ENCODE results near the gene ARFGAP3.

ARFGAP3 gene

DNA sequence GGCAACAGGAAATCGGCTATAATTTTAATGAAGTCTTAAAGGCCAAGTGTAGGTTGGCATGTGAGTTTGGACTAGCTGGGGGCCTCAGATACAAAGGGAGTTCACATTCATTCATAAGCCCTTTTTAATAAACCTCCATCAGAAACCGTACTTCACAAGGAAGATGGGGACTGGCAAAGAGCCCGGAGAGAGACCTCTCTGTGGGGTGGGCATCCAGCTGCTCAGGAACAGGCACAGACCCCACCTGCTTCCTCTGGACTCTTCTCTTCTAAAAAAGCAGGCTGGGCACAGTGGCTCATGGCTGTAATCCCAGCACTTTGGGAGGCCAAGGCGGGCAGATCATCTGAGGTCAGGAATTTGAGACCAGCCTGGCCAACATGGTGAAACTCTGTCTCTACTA is 3.9 kb upstream of the ARFGAP3 start:
- no peak for DNase-seq

DNA sequence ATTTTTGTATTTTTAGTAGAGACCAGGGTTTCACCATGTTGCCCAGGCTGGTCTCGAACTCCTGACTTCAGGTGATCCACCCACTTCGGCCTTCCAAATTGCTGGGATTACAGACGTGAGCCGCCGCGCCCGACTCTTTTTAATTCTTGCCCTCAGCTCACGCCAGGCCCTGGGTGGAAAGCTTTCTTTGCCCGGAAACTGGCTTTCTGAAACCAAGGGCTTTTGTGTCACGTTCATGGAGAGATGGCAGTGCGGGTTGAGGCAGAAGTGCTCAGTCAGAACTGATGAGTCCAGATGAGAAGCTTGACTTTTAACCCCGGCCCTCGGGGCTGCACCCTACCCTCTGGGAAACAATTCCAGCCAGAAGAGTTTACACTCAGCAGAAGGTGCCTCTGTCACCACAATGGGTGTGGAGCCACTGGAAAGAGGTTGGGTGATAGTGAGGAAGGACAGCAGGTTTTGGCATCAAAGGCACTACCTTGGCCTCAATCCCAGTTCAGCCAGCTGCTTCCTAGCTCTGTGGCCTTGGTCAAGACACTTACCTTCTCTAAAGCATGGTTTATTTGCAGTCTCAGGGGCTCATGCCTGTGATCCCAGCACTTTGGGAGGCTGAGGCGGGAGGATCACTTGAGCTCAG is 890 bp upstream of the ARFGAP3 start:
- no peak for DNase-seq

DNA sequence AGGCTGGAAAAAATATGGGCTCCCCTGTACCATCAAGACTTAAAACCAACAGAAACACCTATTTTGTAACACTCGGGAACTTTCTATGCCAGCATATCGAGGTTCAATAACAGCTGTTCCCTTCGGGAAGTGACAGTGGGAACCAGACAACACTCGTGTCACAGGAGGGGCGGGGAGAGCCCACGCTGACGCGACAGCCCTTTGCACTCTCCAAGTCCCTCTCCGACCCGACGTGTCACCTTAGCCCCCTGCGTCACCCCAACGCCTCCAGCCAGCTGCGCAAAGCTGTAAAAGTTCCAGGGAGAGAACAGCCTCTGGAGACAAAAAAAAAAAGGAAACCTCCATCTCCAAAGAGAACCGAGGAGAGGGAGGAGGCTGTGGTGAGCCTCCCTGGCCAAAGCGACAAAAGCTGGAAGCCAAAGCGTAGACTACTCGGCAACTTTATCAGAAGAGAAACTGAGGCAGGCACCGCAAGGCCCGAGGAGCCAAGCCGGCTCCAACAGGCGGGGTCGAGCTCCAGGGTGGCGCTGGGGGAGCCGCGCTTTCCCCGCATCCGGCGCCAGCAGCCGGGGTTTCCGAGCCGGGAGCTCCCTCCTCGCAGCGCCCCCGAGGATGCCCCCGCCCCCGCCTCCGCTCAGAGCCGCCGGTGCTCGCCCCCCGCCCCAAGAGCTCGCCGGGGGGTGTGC is 751 bp downstream of the ARFGAP3 start:
- DNase-seq: peak; percentile 50 to 57

GRCh38 chr22:42855721-42856120 is 1.4 kb downstream of the ARFGAP3 start:
- no peak for DNase-seq

- DNase-seq: no peak
Observed at GRCh38 chr22:42855211-42855610, 1.9 kb downstream of the ARFGAP3 start.

DNA sequence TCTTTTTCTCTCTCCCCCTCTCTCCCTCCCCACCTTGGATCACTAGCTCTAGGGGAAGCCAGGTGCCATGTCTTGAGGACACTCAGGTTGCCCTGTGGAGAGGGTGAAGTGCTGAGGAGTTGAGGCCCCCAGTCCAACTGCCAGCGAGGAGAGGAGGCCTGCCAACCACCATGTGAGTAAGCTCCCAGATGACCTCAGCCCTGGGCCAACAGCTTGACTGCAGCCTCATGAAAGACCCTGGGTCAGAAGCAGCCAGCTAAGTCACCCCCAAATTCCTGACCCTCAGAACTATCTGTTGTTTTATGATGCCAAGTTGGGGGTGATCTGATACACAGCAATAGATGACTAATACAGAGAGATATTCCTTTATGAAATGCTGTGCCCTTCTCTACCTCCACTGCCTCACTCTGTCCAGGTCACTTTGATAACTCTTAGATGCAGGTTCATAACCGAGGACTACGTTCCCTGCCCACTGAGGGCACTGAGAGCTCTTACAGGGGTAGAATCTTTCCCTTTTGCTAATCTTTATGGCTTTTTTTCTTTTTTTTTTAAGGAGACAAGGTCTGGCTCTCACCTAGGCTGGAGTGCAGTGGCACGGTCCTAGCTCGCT is 8.0 kb downstream of the ARFGAP3 start:
- DNase-seq: no peak

GRCh38 chr22:42847110-42847509 is 10.0 kb downstream of the ARFGAP3 start:
- DNase-seq: no peak

DNA sequence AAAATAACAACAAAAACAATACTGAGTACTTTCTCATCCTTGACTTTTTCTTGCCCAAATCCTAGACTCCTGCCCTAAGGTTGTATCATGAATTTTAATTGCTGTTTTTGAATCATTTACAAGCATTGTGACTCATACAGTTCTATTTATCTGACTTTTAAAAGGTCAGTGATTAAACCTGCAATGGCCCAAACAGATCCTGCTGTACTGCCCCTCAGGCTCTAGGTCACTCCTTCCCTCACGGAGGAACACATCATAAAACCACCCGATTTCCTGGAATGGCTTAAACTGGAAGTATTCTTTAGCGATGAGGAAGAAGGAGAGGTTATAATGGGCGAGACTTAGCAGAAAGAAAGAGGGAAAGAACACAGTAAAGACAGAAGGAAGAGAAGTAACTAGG is 12.3 kb downstream of the ARFGAP3 start:
- DNase-seq: no peak

DNA sequence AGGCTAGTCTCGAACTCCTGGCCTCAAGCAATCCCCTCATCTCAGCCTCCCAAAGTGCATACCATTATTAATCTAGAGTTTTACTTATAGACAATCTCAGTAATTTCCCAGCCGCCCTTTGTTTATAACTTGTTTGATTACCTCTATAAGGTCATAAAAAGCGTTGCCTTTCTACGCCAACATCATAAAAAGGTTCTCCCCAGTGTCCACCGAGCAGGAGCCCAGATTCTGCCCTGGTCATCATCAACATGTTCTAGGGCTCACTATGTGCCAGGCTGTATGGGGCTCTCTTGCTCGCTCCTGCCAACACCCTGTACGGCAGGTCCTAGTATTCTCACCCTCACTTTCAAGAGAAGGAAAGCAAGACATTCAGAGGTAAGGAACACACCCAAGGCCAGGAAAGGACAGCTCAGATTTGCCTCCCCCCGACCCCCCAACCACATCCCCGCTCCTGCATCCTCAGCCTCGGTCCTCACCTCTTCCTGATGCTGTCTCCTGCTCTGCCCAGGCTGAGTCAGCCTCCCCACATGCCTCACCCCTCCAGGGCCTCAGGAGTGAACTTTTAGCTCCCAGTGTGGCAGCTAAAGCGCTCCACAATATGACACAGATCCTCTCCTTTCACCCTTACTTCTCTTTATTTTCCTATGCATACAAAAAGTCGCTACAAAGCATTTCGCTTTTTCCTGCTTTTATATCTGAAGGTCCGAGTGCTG is 14.3 kb downstream of the ARFGAP3 start:
- no peak for DNase-seq

- DNase-seq: no peak
Observed at GRCh38 chr22:42841444-42841843, 15.6 kb downstream of the ARFGAP3 start.

DNA sequence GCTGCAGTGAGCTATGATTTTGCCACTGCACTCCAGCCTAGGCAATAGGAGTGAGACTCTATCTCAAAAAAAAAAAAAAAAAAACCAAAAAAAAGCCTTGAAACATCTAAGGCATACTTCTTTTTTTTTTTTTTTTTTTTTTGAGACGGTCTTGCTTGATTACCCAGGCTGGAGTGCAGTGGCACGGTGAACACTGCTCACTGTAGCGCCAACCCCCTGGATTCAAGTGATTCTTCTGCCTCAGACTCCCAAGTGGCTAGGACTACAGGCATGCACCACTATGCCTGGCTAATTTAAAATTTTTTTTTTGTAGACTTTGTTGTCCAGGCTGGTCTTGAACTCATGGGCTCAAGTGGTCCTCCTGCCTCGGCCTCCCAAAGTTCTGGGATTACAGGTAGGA is 19.5 kb downstream of the ARFGAP3 start:
- DNase-seq: no peak

- no peak for DNase-seq
Observed at GRCh38 chr22:42836026-42836425, 21.0 kb downstream of the ARFGAP3 start.

DNA sequence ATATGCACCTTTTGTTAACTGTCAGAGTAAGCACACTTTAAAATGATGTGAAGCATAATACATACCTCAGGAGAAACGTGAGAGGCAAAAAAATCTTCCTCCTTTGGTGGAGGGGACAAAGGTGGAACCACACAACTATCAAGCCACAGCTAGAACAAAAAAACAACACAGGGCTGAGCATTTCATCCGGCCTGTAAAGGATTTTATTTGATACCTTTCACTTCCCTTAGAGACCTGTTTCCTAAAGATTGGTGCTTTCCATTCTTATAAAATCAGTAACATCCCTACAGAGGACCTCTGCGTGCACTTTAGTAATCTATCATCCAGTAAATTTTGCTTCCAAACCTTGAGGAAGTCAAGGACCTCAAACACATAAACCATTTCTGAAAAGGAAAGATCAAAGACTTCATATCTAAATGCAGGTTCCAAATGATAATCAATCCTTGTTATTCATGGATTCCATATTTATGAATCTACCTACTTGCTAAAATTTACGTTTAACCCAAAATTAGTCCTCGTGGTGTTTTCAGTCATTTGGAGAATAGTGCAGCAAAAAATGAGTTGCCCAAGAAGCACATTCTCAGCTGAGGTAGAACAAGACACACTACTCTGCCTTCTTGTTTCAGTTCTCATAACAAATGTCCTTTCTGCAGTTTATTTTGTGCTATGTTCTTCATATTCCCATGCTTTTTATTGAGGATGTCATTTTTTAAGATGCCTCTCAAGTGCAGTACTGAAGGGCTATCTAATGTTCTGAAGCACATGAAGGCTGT is 22.7 kb downstream of the ARFGAP3 start:
- no peak for DNase-seq

DNA sequence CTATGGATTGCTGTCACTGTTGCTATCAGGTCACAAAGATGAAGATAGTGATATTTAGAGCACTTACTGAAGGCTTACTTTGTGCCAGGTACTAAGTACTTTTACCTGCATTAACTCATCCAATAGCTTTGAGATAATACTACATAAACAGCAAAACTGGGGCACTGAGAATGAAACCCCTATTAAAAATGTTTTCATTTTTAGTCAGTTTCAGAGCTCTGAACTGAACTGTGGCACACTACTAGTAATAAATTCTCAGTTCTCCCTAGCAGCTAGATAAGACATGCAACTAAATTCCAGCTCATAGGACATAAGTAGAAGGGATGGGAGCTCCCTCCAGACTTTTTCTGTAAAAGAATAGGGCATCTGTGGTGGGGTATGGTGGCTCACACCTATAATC is 24.0 kb downstream of the ARFGAP3 start:
- no peak for DNase-seq

DNA sequence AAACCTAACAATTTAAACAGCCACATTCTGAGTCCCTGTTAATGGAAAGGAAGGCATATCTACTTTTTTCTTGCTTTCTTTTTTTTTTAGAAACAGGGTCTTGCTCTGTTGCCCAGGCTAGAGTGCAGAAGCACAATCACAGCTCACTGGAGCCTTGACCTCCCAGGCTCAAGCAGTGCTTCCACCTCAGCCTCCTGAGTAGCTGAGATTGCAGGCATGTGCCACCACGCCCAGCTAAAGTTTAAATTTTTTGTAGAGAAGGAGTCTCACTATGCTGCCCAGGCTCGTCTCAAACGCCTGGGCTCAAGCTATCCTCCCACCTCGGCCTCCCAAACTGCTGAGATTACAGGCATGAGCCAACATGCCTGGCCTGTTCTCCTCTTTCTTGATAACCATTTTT is 25.4 kb downstream of the ARFGAP3 start:
- no peak for DNase-seq

- no peak for DNase-seq
Observed at GRCh38 chr22:42830161-42830560, 26.9 kb downstream of the ARFGAP3 start.

DNA sequence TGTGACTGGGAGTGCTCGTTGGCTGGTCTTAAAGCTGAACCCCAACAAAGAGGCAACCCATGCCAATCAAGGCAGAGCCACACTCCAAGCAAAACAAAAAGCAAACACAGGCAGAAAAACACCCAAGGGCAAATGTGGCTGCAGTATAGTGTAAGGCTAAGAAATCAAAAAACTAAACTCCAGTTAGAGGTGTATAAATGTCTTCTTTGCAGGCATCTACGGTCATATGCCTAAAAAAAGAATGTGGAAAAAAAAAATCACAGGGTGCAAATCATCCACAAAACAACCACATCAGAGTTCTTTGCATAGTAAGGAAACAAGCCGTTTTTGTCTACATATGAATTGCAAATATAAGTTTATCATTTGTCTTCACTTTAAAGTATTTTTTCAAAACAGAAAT is 27.8 kb downstream of the ARFGAP3 start:
- DNase-seq: no peak

DNA sequence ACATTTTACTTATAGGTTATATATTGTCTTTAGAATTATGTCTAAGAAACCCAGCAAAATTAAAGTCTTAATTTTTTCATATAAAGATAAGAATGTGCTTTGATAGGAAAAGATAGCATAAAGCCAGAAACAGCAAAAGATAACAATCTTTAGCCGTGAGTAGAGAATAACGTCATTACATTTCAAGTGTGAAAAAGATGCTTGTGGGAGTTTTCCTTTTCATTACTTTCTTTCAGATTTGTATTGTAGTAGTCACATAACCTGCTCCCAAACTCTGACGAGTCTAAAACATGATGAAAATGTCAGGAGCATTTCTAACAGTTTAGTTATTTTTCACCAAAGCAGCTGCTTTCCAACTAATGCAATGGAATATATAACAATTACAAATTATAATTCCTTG is 31.3 kb downstream of the ARFGAP3 start:
- DNase-seq: no peak

DNA sequence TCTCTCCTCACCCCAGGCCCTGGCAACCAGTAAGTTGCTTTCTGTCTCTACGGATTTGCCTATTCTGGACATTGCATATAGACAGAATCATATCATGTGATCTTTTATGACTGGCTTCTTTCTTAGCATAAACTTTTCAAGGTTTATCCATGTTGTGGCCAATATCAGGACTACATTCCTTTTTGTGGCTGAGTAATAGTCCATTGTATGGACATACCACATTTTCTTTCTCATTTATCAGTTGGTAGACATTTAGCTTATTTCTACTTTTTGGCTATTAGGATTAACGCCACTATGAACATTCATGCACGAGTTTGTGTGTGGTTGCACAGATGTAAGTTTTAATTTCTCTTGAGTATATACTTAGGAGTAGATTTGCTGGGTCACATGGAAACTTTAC is 35.7 kb downstream of the ARFGAP3 start:
- no peak for DNase-seq

DNA sequence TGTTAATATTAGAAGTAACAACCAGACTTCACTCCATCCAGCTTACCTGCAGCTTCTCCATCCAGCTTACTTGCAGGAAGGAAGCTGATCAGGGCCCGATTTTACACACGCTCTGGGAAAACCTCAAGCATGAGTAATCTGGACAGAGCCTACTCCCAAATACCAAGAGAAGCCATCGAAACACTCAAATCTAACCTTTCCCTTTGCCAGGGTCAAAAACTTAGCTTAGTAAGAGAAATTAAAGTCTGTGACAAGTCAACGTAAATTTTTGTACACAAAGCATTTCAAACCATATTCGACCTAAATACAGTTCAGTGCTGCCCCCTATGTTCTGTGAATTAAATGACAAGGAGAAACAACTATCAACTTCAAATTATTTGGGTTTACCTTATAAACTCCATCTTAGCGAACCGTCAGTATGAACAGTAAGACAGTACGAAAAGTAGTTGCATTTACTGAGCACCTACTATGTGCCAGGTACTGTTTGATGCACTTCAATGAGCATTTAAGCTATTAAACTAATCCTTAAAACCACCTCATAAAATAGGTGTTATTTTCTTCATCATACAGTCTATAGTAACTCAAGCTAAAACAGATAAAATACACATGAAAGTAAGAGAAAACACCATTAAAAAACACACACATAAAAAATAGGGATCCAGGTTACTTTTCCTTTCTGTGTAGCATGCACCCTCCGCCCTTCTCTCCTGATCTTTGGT is 36.9 kb downstream of the ARFGAP3 start:
- peak in 1 of 2 donors; percentile 43 for DNase-seq

DNA sequence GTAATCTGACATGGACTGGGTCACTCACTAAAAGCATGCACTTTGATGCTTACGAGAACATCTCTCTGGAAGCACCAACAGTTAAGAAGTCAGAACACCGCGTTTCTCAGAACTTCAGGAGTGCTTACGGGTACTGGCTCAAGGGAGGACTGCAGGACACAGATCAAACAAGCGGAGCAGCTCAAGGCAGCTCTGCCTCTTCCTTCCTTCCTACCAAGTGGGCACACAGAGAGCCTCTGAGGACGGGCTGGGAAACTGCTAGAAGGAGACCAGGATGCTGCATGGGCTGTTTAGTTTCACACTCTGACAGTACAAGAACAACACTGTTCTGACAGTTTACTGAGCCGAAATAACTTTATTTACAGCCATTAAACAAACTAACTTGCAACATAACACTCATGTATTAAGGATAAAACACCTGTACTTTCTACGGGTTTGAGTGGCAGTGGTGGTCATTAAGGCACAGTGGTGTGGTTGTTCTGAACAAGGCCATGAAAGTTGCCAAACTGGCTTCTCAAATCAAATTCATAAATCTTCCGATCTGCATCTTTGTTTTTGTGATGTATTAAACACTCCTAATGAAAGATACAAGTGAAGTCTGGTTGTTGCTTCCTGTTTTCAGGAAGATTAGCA is 37.5 kb downstream of the ARFGAP3 start:
- DNase-seq: no peak

- DNase-seq: no peak
Observed at GRCh38 chr22:42817556-42817955, 39.5 kb downstream of the ARFGAP3 start.
